ENCODE measurements around the gene PRPF8. TPM values are rescaled to one million over a fixed set of nuclear protein-coding genes. Genes with fewer than 3 reads are reported as not detected.
A peak's percentile ranks its signal among the peaks of the same experiment; 100 is the strongest.

The PRPF8 gene
- total and polyA plus RNA-seq, 2 experiments from 2014 or later = 72.2 to 93.8 TPM

- H4K20me1 ChIP-seq (ENCODE audit: insufficient read depth) = no peaks in the 10 kb centered on the region
- peak overlapping the region; percentile 96 for H3K4me2 ChIP-seq (ENCODE audit: unreplicated experiment)
- no peaks in the 10 kb centered on the region for H3F3A ChIP-seq (ENCODE audit: insufficient read depth)
- H3K79me2 ChIP-seq (ENCODE audit: insufficient read depth) = no peaks in the 10 kb centered on the region
- no peaks in the 10 kb centered on the region for H3K36me3 ChIP-seq (ENCODE audit: low read depth)
- no peaks in the 10 kb centered on the region for H3K9me2 ChIP-seq (ENCODE audit: insufficient read depth)
- no peaks in the 10 kb centered on the region for H3K4me1 ChIP-seq (ENCODE audit: insufficient read depth)
- H3K27me3 ChIP-seq (replicated peaks; ENCODE audit: insufficient read depth) = no peaks in the 10 kb centered on the region
- H2AFZ ChIP-seq = peak overlapping the region; percentile 80
- in situ Hi-C loops (cut with MboI) = no loop called here
- no peaks in the 10 kb centered on the region for H3K9me3 ChIP-seq (ENCODE audit: low read depth)
- TF ChIP-seq EZH2 (IDR thresholded peaks at IDR 0.05; ENCODE audit: insufficient read depth, poor library complexity, severe bottlenecking) = no peak
- no peak for TF ChIP-seq EZH2phosphoT487 (IDR thresholded peaks at IDR 0.05; ENCODE audit: insufficient read depth, low read depth)
- H3K9ac ChIP-seq = peak overlapping the region; percentile 93
- WGBS, 2 experiments (ENCODE audit: low coverage in 1 of 2, low lambda C conversion rate in 2 of 2, missing lambda C conversion rate in 2 of 2) = 7 to 9% methylated on average over 43 to 45 of the region's 45 CpGs
- H3K4me3 ChIP-seq = peak overlapping the region; percentile 79
- peak; percentile 64 for DNase-seq
- H3K27ac ChIP-seq = no peak overlapping the region
Measured at GRCh38 chr17:1629504-1630310, 55.0 kb downstream of the PRPF8 start.

DNA sequence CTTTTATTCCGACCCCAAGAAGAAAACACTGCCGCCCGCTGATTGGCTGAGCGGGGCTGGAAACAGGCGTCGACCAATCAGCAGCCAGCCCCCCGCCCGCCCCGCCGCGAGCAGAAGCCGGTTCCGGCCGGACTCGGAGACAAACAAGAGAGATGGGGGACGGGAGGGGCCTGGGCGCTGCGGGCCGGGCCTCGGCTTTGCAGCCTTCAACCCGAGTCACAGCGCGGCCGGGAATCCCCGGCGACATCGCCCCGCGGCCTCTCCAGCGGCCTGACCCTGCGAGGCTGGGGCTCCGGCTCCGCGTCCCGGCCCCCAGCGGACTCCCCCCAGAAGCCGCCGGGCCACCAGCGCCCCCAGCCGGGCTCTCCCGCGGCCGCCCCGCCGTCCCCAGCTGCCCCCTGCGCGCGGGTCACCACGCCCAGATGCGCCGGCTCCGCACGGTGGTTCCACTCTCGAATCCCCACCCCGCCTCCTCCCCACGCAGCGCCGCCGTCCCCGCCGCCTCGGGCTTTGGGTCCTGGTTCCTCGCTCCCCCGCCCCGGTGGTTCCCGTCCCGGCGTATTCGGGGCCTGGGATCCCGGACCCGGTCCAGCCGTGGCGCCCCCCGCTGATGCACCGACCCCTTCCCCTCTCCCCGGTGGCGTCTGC lies 55.7 kb downstream of the PRPF8 start:
- H4K20me1 ChIP-seq (ENCODE audit: insufficient read depth) = no peaks in the 10 kb centered on the region
- peak overlapping the region; percentile 93 for H3K9ac ChIP-seq
- H3K9me3 ChIP-seq (ENCODE audit: low read depth) = no peaks in the 10 kb centered on the region
- H3K36me3 ChIP-seq (ENCODE audit: low read depth) = no peaks in the 10 kb centered on the region
- no peaks in the 10 kb centered on the region for H3K27me3 ChIP-seq (replicated peaks; ENCODE audit: insufficient read depth)
- peak overlapping the region; percentile 96 for H3K4me2 ChIP-seq (ENCODE audit: unreplicated experiment)
- peak overlapping the region; percentile 79 for H3K4me3 ChIP-seq
- no peaks in the 10 kb centered on the region for H3F3A ChIP-seq (ENCODE audit: insufficient read depth)
- H3K9me2 ChIP-seq (ENCODE audit: insufficient read depth) = no peaks in the 10 kb centered on the region
- TF ChIP-seq EZH2phosphoT487 (IDR thresholded peaks at IDR 0.05; ENCODE audit: insufficient read depth, low read depth) (no peak), EZH2 (IDR thresholded peaks at IDR 0.05; ENCODE audit: insufficient read depth, poor library complexity, severe bottlenecking) (no peak)
- 1% methylated on average over 20 to 56 of the region's 77 CpGs for WGBS, 2 experiments (ENCODE audit: low coverage in 1 of 2, low lambda C conversion rate in 2 of 2, missing lambda C conversion rate in 2 of 2)
- H3K79me2 ChIP-seq (ENCODE audit: insufficient read depth) = no peaks in the 10 kb centered on the region
- peak; percentile 96 for DNase-seq
- in situ Hi-C loops (cut with MboI) = no loop called here
- no peaks in the 10 kb centered on the region for H3K4me1 ChIP-seq (ENCODE audit: insufficient read depth)
- peak overlapping the region; percentile 80 for H2AFZ ChIP-seq
- H3K27ac ChIP-seq = peak overlapping the region; percentile 81

GRCh38 chr17:1627982-1628855 lies 56.4 kb downstream of the PRPF8 start, which contains the start of gene SLC43A2:
Gene SLC43A2 (minus strand): TSS chr17:1628834. CDS start chr17:1627874, 960 bp downstream.
- WGBS, 2 experiments (ENCODE audit: low coverage in 1 of 2, low lambda C conversion rate in 2 of 2, missing lambda C conversion rate in 2 of 2) = 1% methylated on average over 40 to 81 of the region's 95 CpGs
- Histone ChIP-seq H3K36me3 (ENCODE audit: low read depth) (no peaks in the 10 kb centered on the region), H3K9me3 (ENCODE audit: low read depth) (no peaks in the 10 kb centered on the region), H2AFZ (peak within 1 kb of the TSS; percentile 80), H3K4me1 (ENCODE audit: insufficient read depth) (no peaks in the 10 kb centered on the region), H3K79me2 (ENCODE audit: insufficient read depth) (no peaks in the 10 kb centered on the region), H3K27ac (peak within 1 kb of the TSS; percentile 81), H3K9ac (peak within 1 kb of the TSS; percentile 93), H3F3A (ENCODE audit: insufficient read depth) (no peaks in the 10 kb centered on the region), H3K27me3 (replicated peaks; ENCODE audit: insufficient read depth) (no peaks in the 10 kb centered on the region), H3K4me2 (ENCODE audit: unreplicated experiment) (peak within 1 kb of the TSS; percentile 96), H3K9me2 (ENCODE audit: insufficient read depth) (no peaks in the 10 kb centered on the region), H4K20me1 (ENCODE audit: insufficient read depth) (no peaks in the 10 kb centered on the region), H3K4me3 (peak within 1 kb of the TSS; percentile 79)
- peak; percentile 93 for DNase-seq
- in situ Hi-C loops (cut with MboI) = no loop called here
- TF ChIP-seq EZH2phosphoT487 (IDR thresholded peaks at IDR 0.05; ENCODE audit: insufficient read depth, low read depth) = no peak
- no peak for TF ChIP-seq EZH2 (IDR thresholded peaks at IDR 0.05; ENCODE audit: insufficient read depth, poor library complexity, severe bottlenecking)

Data from GM23248 (cell line).